NCI-H2196 treated with DMSO at 0.1 percent for 48 hours (cell line): Measurements from ENCODE around the gene KLHL22.
A peak's percentile ranks its signal among the peaks of the same experiment; 100 is the strongest.
"Not testable (repeated sequence)": the region's sequence is repeated elsewhere in the genome, so short reads cannot be mapped to it uniquely, and the experiment has no call there.

ENCODE experiments used
- DNase-seq: peaks from one replicate; lab custom pipeline; 2025; ENCODE audit not compliant: unreplicated experiment; lab: John Stamatoyannopoulos, UW

KLHL22 gene

DNA sequence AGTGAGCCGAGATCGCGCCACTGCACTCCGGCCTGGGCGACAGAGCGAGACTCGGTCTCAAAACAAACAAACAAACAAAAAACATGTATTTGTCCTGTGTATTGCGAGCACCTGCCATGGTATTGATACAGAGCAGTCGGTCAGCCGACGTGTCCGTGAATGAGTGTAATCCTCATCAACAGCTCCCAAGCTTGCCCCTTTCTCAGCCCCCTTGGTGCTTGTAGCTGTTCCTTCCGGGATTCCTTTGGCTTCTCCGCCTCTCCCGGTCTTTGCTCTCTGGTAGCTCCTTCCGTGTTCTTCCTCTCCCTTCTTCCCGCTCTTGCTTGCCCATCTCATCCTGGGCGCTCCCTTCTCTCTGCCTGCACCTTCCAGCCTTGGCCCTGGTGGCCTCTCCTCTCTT is 90.7 kb downstream of the KLHL22 start:
- no peak for DNase-seq

DNA sequence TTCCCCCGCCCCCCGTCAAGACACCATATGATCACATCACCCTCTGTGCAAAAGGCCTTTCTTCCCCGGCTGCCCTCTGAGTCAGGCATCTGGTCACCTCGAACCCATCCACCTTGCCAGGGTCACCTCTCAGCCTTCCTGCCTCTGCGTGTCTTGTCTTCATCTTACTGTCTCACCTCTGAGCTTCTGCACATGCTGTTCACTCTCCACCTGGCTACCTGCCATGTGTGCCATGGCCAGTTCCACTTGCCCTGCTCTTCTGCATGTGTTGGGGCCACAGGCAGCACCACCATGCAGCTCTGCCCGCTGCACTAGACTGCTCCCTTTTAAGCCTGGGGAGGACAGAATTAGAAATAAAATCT is 91.8 kb downstream of the KLHL22 start:
- no peak for DNase-seq

DNA sequence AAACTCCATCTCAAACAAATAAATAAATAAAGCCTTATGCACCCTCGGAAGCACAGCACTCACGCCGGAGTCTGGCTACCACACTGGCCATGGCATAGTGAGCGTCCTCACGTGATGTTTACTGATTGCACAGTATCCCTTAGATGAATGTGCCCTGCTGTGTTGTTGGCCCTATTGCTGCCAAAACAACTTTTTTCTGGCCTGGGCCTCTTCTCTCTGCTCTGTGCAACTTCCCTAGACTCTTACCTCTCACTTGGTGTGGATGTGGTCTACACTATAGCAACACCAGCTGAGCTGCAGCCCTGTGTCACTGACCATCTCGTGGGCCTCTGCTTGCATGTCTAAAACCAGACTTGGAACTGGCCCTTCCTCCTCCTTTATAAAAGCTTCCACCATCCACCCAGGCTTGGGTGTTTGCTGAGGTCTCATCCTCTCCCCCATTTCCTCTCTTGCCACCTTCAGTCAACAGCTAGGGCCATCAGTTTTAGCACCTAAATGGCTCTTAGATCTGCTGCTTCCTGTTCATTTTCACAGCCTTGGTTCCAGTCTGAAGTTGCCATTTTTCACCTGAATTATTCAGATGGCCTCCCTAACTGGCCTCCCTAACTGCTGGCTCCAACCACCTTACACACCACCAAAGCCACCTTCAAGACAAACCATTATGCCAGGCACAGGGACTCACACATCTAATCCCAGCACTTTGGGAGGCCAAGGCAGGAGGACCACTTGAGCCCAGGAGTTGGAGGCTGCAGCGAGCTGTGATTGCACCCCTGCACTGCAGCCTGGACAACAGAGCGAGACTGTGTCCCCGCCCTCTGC is 92.4 kb downstream of the KLHL22 start:
- no peak for DNase-seq

DNA sequence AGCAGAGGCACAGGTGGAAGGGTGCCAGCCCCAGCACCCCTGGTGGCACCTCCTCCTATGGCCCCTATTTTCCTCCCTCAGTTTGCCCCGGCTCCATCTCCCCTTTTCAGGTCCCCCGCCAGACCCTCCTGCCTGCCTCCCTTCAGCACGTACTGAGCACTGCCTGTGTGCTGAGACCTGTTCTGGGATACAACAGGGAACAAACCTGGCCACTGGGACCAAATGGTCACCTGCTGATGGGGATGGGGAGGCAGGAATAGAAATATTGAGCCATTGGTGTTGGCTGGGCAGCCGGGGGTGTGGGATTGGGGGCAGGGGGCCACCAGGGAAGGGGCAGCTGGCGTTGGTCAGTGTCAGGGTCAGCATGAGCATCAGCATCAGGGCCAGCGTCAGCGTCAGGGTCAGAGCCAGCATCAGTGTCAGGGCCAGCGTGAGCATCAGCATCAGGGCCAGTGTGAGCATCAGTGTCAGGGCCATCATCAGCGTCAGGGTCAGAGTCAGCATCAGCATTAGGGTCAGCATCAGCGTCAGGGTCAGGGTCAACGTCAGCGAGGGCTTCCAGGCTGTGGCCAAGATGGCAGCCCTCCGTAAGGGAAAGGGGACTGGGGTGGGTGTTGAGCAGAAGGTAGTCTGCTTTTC is 94.1 kb downstream of the KLHL22 start:
- DNase-seq = no peak

DNA sequence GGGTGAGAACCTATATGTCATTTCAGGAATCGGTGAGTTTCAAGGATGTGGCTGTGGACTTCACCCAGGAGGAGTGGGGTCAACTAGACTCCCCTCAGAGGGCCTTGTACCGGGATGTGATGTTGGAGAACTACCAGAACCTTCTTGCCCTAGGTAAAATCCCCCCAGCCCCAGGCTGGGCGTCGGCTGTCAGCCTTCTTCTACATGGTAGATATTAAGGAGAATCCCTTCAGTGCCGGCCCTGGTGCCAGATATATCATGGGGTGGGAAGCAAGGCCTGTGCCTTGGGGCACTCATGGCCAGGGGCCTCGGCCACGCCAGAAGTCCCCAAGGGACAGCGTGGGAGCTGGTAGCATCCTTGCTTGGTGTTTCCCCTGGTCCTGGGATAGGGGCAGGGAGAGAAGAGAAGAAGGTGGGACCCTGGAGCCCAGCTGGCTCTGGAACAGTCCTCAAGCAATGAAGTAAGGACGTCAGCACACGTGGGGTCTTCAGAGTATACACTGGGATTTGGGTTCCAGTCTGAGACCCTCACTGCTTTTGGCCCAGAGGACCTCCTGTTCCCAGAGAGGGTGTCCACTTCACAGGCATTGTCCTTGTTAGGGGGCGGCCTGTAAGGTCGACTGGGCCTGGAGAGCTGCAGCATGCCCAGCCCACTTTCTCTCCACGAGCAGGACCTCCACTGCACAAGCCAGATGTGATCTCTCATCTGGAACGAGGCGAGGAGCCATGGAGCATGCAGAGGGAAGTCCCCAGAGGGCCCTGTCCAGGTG is 94.8 kb downstream of the KLHL22 start:
- DNase-seq = no peak

DNA sequence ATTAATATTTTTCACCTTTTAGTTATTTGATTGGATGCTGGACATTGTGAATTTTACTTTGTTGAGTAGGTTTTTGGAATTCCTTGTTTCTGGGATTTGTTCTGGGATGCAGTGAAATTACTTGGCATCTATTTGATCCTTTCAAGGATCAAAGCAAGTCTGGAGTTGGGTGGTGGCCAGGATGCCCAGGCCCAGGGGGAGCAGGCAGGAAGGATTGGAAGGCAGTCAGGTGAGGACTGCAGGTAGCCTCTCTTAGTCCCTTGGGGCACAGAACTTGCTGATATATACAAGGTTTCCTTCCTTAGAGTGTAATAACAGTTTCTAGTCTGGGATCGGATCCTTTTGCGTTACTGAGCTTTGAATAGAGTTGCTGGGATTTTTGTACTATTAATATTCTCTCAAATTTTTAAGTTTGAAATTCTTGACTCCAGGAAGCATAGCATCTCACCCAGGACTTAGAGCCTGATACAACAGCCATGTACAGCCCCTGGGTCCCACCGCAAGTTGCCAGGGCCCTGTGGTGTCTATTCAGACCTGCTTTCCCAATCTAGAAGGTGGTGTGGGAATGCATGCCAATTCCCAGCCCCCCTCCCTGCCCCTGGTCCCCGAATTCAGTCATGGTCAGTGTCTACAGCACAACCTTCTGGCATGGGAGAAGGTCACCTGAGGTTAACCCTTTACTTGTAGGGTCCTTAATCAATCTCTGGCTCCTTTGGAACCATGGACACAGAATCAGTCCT is 95.6 kb downstream of the KLHL22 start:
- DNase-seq = no peak

DNA sequence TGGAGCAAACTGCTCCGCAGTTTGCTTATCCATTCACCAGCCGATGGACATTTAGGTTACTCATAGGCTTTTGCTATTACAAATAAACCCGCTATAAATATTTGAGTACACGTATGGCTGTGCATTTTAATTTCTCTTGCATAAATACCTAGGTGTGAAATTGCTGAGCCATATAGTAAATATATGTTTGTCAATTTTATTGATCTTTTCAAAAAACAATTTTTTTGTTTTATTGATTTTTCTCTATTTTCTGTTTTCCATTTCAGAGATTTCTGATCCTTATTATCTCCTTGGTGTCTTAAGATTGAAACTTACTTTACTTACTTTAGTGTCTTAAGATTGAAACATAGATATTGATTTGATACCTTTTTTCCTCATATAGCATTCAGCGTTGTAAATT is 97.2 kb downstream of the KLHL22 start:
- no peak for DNase-seq

DNA sequence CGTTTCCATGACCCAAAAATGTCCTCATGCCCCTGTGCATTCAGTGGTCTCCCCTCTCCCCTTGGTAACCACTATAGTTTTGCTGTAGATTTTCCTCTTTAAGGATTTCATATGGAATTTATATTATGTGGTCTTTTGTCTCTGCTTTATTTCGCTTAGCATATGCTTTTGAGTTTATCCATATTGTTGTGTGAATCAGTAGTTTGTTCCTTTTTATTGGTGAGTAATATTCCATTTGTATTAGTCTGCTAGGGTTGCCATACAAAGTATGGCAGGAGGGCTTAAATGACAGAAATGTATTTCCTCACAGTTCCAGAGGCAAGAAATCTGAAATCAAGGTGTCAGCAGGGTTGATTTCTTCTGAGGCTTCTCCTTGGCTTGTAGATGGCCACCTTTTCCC is 98.1 kb downstream of the KLHL22 start:
- DNase-seq = no peak

DNA sequence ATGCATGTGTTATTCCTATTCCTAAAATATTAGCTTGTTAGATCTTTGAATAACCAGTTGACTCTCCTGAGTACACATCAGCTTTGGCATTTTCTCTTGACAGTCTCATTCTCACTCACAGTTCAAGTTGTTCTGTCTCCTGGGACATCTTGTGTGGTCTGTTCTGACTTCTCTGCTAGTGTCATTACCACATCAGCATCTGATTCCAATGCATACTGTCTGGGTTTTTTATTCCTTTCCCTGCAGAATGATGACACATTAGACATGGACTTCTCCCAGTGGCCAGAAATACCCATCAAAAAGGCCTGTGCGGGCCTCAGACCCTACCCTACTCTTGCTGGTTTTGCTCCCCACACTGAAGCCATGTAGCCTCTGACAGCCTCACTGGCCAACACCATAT is 99.0 kb downstream of the KLHL22 start:
- DNase-seq = no peak

DNA sequence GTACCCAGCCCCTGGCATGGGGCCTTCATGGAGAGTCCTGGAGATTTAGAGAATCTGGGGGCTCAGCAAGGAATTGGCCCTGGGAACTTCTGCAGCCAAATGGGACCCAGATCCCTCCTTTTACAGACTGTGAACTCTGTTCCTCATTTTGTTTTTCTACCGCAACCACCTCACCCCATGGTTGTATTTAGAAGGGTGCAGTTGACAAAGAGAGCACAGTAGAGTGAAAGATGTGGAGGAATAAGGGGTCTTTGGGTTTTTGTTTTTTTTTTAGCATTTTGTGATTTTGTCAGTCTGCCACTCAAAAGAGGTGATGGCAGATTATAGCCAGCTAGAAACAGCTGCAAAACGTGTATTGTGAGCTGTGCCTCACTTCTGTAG is 99.7 kb downstream of the KLHL22 start:
- no peak for DNase-seq

DNA sequence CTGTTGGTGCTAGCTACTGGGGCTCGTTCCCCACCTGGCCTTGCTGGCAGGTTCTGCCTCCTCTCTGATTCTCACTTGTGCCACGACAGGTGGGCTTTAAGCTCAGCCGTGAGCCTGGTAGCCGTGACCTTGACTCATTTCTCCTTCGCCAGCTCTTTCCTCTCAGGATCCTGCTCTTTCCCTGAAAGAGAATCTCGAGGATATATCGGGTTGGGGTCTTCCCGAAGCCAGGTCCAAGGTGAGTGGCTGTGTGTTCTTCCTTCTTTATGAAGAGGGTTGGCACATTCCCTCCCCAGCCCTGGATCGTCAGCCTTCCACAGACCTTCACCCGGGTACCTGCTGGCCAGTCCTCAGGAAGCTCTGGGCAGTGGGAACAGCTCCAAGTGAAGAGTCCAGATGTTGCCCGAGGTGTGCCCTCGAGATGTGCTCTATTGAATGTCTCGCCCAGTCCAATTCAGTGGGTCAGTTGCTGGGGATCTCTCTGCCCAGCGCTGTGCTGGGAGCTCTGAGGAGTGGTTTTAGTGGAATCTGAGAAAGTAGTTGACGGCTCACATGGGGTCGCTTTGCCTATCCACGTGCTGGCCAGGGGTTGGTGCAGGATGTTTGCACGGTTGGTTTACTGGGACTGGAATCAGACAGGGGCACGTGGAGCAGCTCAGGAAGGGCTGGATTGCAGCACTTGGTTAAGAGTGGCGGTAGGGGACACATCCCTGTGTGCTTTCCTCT is 100.3 kb downstream of the KLHL22 start:
- DNase-seq = no peak

DNA sequence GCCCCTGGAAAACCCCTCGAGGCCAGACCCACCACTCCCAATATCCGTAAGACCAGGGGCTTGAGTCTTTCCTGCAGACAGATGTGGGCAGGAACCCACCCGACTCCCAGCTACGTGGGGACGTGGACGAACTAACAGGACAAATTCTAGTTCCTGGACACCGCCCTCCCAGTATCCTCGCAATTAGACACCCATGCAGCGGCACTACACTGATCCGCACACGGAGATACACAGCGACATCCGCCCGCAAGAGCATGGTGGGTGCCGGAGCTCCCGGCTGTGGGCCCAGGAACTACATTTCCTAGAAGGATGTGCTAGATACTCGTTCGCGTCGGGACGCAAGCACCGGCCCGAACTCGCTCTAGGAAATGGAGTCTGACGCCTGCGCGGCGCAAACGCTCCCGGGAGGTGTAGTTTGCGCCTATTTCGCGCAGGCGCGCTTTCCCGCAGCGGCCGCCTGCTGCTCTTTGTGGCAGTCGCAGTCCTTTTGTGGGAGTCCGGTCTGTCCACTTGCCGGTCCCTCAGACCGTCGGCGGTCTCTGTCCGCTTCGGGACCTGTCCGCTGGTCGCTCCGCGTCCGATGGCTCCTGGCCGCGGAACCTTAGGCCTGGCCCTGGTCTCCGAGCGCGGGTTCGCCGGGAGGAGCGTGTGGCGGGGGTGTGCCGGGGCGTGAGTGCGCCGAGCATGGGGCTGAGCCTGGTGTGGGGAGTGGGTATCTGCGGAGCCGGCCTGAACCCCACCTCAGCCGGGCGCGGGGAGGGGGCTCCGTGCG is 101.7 kb downstream of the KLHL22 start, which contains the start of gene ZNF74:
ZNF74 (plus strand) TSS at position 447 of the 772 bp plus-strand sequence. CDS start 478 bp downstream, outside the sequence.
- DNase-seq = peak; percentile 69

DNA sequence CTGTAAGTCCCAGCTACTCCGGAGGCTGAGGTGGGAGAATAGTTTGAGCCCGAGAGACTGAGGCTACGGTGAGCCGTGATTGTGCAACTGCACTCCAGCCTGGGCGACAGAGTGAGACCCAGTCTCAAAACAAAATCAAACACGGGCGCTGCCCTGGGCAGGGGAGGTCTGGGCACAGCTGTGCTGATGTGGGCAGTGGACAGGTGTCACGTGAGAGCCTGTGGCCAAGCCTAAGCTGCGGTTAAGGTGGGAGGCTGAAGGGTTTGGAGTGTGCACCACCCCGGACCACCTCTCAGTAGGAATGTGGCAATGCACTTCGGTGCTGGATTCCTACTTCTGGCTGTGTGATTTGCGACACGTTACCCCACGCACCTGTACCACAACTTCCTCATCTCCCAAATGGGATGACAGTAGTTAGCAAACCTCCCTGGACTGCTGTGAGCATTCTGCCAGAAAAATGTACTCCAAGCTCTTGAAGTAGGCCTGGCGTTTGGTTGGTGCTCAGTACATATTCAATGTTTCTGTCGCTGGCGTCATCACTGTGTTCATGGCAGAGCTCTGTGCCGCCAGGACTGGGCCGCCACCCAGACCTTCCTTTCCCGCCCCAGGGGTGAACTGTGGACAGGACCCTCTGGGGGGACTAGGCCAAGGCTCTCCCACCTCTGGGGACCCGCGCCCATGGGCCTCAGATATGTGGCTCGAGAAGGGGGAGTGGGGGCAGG is 102.5 kb downstream of the KLHL22 start:
- no peak for DNase-seq

DNA sequence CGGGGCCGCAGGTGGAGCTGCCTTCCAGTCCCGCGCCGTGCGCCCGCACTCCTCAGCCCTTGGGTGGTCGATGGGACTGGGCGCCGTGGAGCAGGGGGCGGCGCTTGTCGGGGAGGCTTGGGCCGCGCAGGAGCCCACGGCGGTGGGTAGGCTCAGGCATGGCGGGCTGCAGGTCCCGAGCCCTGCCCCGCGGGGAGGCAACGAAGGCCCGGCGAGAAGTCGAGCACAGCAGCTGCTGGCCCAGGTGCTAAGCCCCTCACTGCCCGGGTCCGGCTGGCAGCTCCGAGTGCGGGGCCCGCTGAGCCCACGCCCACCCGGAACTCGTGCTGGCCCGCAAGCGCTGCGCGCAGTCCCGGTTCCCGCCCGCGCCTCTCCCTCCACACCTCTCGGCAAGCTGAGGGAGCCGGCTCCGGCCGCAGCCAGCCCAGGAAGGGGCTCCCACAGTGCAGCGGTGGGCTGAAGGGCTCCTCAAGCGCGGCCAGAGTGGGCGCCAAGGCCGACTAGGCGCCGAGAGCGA is 103.2 kb downstream of the KLHL22 start:
- not testable (repeated sequence) for DNase-seq
